Ovary (tissue), 3 donors: Measurements from ENCODE around the gene FOXI1.

Experiments used
- EP300 ChIP-seq: sonication (generic); formaldehyde crosslinking; IDR thresholded peaks from one replicate; pipeline ENCODE4 v1.6.1; 2017; ENCODE audit warnings: antibody characterized with exemption
- POLR2A ChIP-seq: fragments of 450-650 bp; IDR thresholded peaks from one replicate; pipeline ENCODE4 v1.6.1; 2017; ENCODE audit warnings: antibody characterized with exemption, mild to moderate bottlenecking, moderate library complexity
- TF ChIP-seq, protein P1 (sequence below), 3 donors: fragments of 450-650 bp in 2 of 3; fragments of 200-600 bp in 1 of 3; IDR thresholded peaks; one replicate each; pipeline versions ENCODE4 v1.5.1 to v1.8.0; 2016 to 2022; ENCODE audit warnings: antibody characterized with exemption in 3 of 3, mild to moderate bottlenecking in 1 of 3
- donor health status: DM: no; HTN: no; CAD: no.

DNA sequence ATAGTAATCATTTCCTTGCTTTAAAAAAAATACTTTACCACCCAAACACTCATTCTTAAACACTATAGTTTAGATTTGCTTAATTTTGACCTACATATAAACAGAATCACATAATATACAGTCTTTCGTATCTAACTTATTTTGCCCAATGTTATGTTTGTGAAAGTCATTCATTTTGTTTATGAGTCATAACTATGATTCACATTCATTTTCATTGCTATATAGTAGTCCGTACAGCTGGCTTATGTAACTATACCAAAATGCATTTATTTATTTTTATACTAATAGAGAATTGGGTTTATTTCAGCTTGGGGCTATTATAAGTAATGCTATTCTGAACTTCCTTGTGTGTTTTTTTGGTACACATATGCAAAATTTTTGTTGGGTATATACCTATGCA lies 33.9 kb upstream of the FOXI1 start:
- no peak for TF ChIP-seq POLR2A
- TF ChIP-seq, protein P1, sequence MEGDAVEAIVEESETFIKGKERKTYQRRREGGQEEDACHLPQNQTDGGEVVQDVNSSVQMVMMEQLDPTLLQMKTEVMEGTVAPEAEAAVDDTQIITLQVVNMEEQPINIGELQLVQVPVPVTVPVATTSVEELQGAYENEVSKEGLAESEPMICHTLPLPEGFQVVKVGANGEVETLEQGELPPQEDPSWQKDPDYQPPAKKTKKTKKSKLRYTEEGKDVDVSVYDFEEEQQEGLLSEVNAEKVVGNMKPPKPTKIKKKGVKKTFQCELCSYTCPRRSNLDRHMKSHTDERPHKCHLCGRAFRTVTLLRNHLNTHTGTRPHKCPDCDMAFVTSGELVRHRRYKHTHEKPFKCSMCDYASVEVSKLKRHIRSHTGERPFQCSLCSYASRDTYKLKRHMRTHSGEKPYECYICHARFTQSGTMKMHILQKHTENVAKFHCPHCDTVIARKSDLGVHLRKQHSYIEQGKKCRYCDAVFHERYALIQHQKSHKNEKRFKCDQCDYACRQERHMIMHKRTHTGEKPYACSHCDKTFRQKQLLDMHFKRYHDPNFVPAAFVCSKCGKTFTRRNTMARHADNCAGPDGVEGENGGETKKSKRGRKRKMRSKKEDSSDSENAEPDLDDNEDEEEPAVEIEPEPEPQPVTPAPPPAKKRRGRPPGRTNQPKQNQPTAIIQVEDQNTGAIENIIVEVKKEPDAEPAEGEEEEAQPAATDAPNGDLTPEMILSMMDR (IDR thresholded peaks at IDR 0.05), result no peak
- no peak for TF ChIP-seq EP300
